Measurements from ENCODE around the gene GPN2. TPM values are rescaled to one million over a fixed set of nuclear protein-coding genes. Genes with fewer than 3 reads are reported as not detected.

GPN2 gene
- total and polyA plus RNA-seq, 9 of the 15 experiments (the other 6 are each of a cell fraction or from before 2014, with no cell fraction given), result 9.9 to 58.8 (median 20.4) TPM

- H3K9me3 ChIP-seq (replicated peaks; ENCODE audit: control insufficient read depth, insufficient read depth, low read depth, low read length), result no peaks in the 10 kb centered on the region
- no peak overlapping the region for H3K4me2 ChIP-seq (ENCODE audit: insufficient read depth, low read length)
- H3K9me1 ChIP-seq (ENCODE audit: control insufficient read depth, insufficient read depth, low read length), result no peaks in the 10 kb centered on the region
- in situ Hi-C loops (cut with MboI), result no loop called here
- no peaks in the 10 kb centered on the region for H3K27me3 ChIP-seq (ENCODE audit: control insufficient read depth in 2 of 2, insufficient read depth in 2 of 2, low read length in 2 of 2)
- no TSS peak for BruUV-seq (replicated peaks)
- no peak for ATAC-seq
- CTCF ChIA-PET (ENCODE audit: low intra/inter-chr PET ratio), result interaction anchor here (0.6 to 1.6 kb wide), 2 partner anchors 10 to 273 kb away, joined by 3 to 4 read pairs; no protein-coding TSS in a partner anchor
- no peak for FAIRE-seq
- intact Hi-C loops (cut with micrococcal nuclease), result loop anchor here (5.0 kb wide), 2 partner anchors 63 to 83 kb away; no protein-coding TSS in a partner anchor
- no peaks in the 10 kb centered on the region for H3K79me2 ChIP-seq (ENCODE audit: control insufficient read depth, insufficient read depth, low read length)
- no peak overlapping the region for H3K27ac ChIP-seq (ENCODE audit: extremely low read depth, low read depth, low read length)
- no peaks in the 10 kb centered on the region for H3K4me1 ChIP-seq (replicated peaks in 1 of 2; ENCODE audit: control insufficient read depth in 2 of 2, insufficient read depth in 2 of 2, low read length in 2 of 2)
- no peak for TF ChIP-seq IRF2 (CRISPR knock-in tag; IDR thresholded peaks at IDR 0.05)
- TF ChIP-seq ZBTB9 (CRISPR knock-in tag; IDR thresholded peaks at IDR 0.05), result no peak
- TF ChIP-seq GATA2 (CRISPR knock-in tag; IDR thresholded peaks at IDR 0.05), result no peak
- TF ChIP-seq CAMTA2 (CRISPR knock-in tag; conservative IDR thresholded peaks at IDR 0.05), result no peak
- no peak for TF ChIP-seq ZNF24 (IDR thresholded peaks at IDR 0.05)
- TF ChIP-seq RAD51 (IDR thresholded peaks at IDR 0.05; ENCODE audit: borderline replicate concordance, low read depth), result no peak
- no peak for TF ChIP-seq E2F4 (CRISPR knock-in tag; IDR thresholded peaks at IDR 0.05; ENCODE audit: low read depth)
- TF ChIP-seq KLF16 (IDR thresholded peaks at IDR 0.05), result no peak
- no peak for TF ChIP-seq TAF7 (tag; IDR thresholded peaks at IDR 0.05)
- TF ChIP-seq ZBTB7A (IDR thresholded peaks at IDR 0.05; ENCODE audit: borderline replicate concordance, control insufficient read depth, low read depth, low read length), result no peak
- TF ChIP-seq RERE (CRISPR knock-in tag; IDR thresholded peaks at IDR 0.05; ENCODE audit: borderline replicate concordance), result no peak
- TF ChIP-seq ZNF431 (CRISPR knock-in tag; IDR thresholded peaks at IDR 0.05), result no peak
- WGBS (ENCODE audit: insufficient coverage, low coverage, missing lambda C conversion rate), result 54% methylated on average over 4 of the region's 4 CpGs
- POLR2A ChIA-PET, result interaction anchor here (0.6 kb wide), 1 partner anchor 389 kb away, joined by 3 read pairs; no protein-coding TSS in a partner anchor
- no peak for DNase-seq (ENCODE audit: extremely low read depth in 1 of 4, low spot score in 3 of 4)
- no peak overlapping the region for H2AFZ ChIP-seq (ENCODE audit: low read depth, low read length)
- H3K9ac ChIP-seq (ENCODE audit: insufficient read depth in 1 of 2, low read depth in 2 of 2, low read length in 2 of 2), result no peak overlapping the region; a peak in 1 of 4 replicates
- H3K36me3 ChIP-seq (ENCODE audit: control insufficient read depth, insufficient read depth, low read length), result peaks cover 31% of the 10 kb centered on the region; the same call in 2 of the 3 replicates
- H4K20me1 ChIP-seq (replicated peaks; ENCODE audit: control insufficient read depth, insufficient read depth, low read length), result no peaks in the 10 kb centered on the region
- no peak overlapping the region for H3K4me3 ChIP-seq
Measured at GRCh38 chr1:26874896-26875295, 15.2 kb downstream of the GPN2 start.

Measured in K562 (cell line).